PFSK-1 (cell line): ENCODE results near the gene SNX3. TPM values are rescaled to one million over a fixed set of nuclear protein-coding genes. Genes with fewer than 3 reads are reported as not detected.

ENCODE experiments used
- FOXP2 ChIP-seq: optimal IDR thresholded peaks from 2 replicates; pipeline ENCODE3; 2011; ENCODE audit warnings: borderline replicate concordance, control low read depth, inconsistent platforms; ENCODE audit not compliant: insufficient read depth; ENCODE audit errors: extremely low read length, extremely low read depth
- POLR2AphosphoS5 ChIP-seq: IDR thresholded peaks from 2 replicates; pipeline ENCODE4 v1.6.1; 2012; ENCODE audit warnings: low read depth, mild to moderate bottlenecking, control low read depth, low read length, moderate library complexity
- SIN3A ChIP-seq: IDR thresholded peaks from 2 replicates; pipeline ENCODE4 v1.6.1; 2012; ENCODE audit warnings: mild to moderate bottlenecking, low read length, moderate library complexity, borderline replicate concordance; ENCODE audit not compliant: insufficient read depth
- TAF1 ChIP-seq: IDR thresholded peaks from 2 replicates; pipeline ENCODE4 v1.6.1; 2012; ENCODE audit warnings: low read length, control low read depth, borderline replicate concordance; ENCODE audit not compliant: insufficient read depth
- polyA plus RNA-seq: library from polyadenylated mRNA; unstranded; fragments of >200 nt; gene quantifications from one replicate; pipeline ENCODE4 v1.2.1, GENCODE V29; 2012; ENCODE audit warnings: low read depth, missing spikeins; ENCODE audit not compliant: insufficient read length
- TF ChIP-seq, protein P1 (sequence below), 2 experiments: IDR thresholded peaks; 2 replicates each; pipeline versions ENCODE4 v1.6.1 to v1.8.0; 2011 to 2012; ENCODE audit warnings: low read depth in 2 of 2, low read length in 2 of 2, control low read depth in 1 of 2, inconsistent platforms in 1 of 2, mild to moderate bottlenecking in 1 of 2, moderate library complexity in 1 of 2; ENCODE audit not compliant: insufficient read depth in 1 of 2

The SNX3 gene
- 189 TPM for polyA plus RNA-seq

- TF ChIP-seq SIN3A (peak; percentile 68; the same call in 1 of the 2 replicates), TAF1 (peak; percentile 89; the same call in 1 of the 2 replicates), FOXP2 (peak; percentile 72), POLR2AphosphoS5 (peak; percentile 86)
- TF ChIP-seq, protein P1, sequence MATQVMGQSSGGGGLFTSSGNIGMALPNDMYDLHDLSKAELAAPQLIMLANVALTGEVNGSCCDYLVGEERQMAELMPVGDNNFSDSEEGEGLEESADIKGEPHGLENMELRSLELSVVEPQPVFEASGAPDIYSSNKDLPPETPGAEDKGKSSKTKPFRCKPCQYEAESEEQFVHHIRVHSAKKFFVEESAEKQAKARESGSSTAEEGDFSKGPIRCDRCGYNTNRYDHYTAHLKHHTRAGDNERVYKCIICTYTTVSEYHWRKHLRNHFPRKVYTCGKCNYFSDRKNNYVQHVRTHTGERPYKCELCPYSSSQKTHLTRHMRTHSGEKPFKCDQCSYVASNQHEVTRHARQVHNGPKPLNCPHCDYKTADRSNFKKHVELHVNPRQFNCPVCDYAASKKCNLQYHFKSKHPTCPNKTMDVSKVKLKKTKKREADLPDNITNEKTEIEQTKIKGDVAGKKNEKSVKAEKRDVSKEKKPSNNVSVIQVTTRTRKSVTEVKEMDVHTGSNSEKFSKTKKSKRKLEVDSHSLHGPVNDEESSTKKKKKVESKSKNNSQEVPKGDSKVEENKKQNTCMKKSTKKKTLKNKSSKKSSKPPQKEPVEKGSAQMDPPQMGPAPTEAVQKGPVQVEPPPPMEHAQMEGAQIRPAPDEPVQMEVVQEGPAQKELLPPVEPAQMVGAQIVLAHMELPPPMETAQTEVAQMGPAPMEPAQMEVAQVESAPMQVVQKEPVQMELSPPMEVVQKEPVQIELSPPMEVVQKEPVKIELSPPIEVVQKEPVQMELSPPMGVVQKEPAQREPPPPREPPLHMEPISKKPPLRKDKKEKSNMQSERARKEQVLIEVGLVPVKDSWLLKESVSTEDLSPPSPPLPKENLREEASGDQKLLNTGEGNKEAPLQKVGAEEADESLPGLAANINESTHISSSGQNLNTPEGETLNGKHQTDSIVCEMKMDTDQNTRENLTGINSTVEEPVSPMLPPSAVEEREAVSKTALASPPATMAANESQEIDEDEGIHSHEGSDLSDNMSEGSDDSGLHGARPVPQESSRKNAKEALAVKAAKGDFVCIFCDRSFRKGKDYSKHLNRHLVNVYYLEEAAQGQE (IDR thresholded peaks at IDR 0.05; ENCODE audit: insufficient read depth in 1 of 2, low read depth in 2 of 2, low read length in 2 of 2), result no peak
Measured at GRCh38 chr6:108260809-108261569, at the start of gene SNX3. SNX3 (minus strand) TSS chr6:108261040; CDS start chr6:108260921, 119 bp downstream.

GRCh38 chr6:108309844-108310243, 49.0 kb upstream of the SNX3 start:
- TF ChIP-seq SIN3A, result no peak
- no peak for TF ChIP-seq TAF1

GRCh38 chr6:108304646-108305045, 43.8 kb upstream of the SNX3 start:
- TF ChIP-seq POLR2AphosphoS5, result no peak
- TF ChIP-seq, protein P1 (IDR thresholded peaks at IDR 0.05; ENCODE audit: insufficient read depth in 1 of 2, low read depth in 2 of 2, low read length in 2 of 2), result no peak
- no peak for TF ChIP-seq FOXP2
- TF ChIP-seq TAF1, result no peak
- TF ChIP-seq SIN3A, result no peak

DNA sequence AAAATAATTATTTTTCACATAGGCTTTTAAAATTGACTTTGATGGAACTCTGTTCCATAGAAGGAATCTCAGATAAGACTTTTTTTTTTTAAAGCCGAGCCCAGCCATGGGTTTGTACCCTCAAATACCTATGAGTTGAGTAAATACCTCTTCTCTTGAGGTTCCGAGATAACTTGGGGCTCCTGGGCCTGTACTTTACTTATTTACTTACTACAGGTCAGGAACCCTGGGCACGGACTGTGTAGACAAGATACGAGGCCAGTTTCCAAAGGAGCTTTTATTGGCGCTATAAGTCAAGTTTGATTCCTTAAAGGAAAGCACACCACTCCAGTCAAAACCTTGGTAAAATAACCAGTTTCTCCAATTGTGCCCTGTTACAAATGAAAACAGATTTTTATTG, 41.5 kb upstream of the SNX3 start:
- TF ChIP-seq FOXP2 (no peak), SIN3A (no peak), TAF1 (no peak), POLR2AphosphoS5 (no peak)
- TF ChIP-seq, protein P1 (IDR thresholded peaks at IDR 0.05; ENCODE audit: insufficient read depth in 1 of 2, low read depth in 2 of 2, low read length in 2 of 2), result no peak

GRCh38 chr6:108295676-108296075, 34.8 kb upstream of the SNX3 start:
- TF ChIP-seq POLR2AphosphoS5 (no peak), SIN3A (no peak), TAF1 (no peak), FOXP2 (no peak)
- TF ChIP-seq, protein P1 (IDR thresholded peaks at IDR 0.05; ENCODE audit: insufficient read depth in 1 of 2, low read depth in 2 of 2, low read length in 2 of 2), result no peak
